Stimulated activated CD8-positive, alpha-beta memory T cell treated with anti-CD3 and anti-CD28 coated beads, Interleukin-7, amount 100 ng/mL, for 24 hours (primary cell): Measurements from ENCODE around the gene CPSF4L.
"Not testable (repeated sequence)": the region's sequence is repeated elsewhere in the genome, so short reads cannot be mapped to it uniquely, and the experiment has no call there.

ENCODE experiments used
- DNase-seq: peaks from one replicate; pipeline ENCODE4 v3.0.0-alpha.2; 2020; ENCODE audit warnings: low read depth

Gene CPSF4L, protein sequence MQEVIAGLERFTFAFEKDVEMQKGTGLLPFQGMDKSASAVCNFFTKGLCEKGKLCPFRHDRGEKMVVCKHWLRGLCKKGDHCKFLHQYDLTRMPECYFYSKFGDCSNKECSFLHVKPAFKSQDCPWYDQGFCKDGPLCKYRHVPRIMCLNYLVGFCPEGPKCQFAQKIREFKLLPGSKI

DNA sequence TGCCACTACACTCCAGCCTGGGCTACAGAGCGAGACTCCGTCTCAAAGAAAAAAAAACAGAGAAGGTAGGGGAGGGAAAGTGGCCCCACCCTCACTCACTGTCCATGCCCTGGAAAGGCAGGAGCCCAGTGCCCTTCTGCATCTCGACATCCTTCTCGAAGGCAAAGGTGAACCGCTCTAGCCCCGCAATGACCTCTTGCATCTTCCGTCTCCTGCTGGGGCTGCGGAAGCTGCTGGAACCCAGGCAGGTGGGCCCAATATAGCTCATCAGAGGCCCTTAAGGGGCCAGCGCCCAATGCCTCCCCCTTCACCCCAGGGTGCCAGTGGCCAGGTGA lies at the start of gene CPSF4L:
CPSF4L (minus strand) TSS at position 264 of the 335 bp plus-strand sequence; CDS start at position 202, 62 bp downstream.
- no peak for DNase-seq

DNA sequence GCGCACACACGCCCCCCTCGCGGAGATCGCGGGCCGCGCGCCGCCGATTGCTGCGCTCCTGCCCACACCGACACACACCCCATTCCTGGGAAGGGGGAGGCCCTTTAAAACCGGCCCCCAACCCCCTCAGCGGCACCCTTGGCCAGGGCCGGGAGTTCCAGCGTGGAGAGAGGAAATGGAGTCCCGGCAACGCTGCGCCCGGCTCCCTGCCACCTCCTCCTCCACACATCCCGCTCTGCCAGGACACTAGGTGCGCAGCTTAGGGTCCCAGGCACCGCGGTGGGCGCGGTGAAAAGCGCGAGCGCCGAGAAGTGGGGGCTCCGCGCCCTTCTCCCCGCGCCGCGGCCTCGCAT lies 49.7 kb upstream of the CPSF4L start:
- DNase-seq: no peak

DNA sequence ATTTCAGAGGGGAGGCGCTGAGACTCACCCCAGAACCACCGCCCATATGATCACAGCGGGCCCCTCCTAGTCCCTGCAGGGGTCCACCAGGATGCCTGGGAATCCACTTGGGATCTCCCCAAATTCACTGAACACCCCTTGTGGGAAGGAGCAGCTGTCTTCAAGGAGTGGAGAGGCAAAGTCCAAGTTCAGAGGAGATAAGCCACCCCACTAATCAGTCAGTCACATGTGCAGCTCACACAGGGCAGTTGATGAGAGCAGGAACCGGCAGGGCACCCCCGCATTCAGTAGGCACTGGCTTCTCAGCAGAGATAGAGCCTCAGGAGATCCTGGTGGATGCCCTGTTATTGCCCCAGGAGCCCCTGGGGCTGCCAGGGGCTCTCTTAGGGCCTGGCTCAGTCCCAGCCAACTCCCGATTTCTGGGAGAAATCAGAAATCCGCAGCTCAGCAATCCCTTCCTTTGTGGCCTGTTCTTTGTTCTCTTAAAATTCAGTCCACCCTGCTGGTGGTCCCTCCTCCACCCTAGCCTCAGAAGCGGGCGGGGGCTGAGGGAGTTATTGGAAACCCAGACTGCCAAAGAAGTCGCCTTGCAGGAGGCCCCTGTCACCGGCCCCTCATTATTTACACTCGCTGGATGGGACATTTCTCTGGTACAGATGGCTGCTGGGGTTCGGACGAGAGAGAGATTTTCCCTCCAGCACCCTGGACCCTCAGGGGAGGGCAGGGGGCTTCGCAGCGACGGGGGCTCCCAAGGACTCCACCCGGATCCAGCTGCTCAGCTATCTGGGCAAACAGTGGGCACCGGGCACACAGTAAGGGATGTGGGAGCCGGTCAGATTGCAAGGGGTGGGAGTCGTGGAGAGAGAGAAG lies 48.3 kb upstream of the CPSF4L start:
- no peak for DNase-seq

DNA sequence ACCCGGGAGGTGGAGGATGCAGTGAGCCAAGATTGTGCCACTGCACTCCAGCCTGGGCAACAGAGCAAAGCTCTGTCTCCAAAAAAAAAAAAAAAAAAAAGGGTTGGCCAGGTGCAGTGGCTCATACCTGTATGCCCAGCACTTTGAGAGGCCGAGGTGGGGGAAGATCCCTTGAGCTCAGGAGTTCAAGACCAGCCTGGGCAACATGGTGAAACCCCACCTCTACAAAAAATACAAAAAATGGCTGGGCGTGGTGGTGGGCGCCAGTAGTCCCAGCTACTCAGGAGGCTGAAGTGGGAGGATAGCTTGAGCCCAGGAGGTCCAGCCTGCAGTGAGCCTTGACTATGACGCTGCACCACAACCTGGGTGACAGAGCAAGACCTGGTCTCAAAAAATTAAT lies 47.3 kb upstream of the CPSF4L start:
- DNase-seq: not testable (repeated sequence)

DNA sequence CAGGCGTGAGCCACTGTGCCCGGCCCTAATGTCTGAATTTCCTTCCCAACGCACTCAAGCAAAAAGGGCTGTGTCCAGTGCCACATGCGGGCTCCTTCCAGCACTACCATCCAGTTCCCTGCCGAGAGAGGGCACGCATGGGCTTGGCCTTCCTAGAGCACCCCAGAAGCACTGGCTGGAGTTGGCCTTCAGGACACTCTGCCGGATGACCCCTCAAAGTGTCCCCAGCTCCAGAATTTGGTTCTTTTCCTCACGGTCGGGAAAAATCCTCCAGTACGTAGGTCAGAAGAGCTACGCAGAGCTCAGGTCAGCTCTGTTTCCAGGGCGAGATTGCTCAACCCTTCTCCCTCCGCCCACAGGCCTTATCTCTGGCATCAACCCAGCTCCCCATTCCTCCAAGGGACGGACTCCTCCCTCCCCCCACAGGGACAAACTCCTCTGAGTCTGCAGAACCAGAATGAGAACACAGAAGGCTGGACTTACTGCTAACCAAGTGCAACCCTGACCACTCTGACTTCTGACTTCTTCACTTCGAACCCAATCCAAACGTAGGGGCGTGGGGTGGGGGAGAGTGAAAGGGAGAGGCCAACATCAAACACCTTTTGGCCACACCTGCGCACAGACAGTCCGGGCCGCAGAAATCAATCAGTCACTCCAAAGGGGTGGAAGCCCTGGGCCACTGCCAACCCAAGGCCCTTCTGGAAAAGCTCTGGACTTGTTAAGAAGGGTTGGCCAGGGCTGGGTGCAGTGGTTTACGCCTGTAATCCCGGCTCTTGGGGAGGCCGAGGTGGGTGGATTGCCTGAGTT lies 46.5 kb upstream of the CPSF4L start:
- DNase-seq: no peak

DNA sequence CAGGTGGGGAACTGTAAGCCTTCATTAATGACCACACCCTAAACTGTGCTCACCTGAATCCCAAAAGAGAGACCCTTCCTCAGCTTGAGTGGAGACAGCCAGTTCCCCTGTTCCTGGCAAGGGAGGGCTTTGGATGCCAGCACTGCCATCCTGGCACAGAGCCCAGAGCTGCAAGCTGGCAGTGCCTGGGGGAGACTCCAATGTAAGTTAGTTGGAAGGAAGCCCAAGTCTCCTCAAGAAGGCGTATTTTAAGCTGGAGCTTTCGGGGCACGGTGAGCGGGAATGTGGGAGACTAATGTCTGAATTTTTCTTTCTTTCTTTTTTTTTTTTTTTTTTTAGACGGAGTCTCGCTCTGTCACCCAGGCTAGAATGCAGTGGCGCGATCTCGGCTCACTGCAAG lies 45.5 kb upstream of the CPSF4L start:
- DNase-seq: no peak

DNA sequence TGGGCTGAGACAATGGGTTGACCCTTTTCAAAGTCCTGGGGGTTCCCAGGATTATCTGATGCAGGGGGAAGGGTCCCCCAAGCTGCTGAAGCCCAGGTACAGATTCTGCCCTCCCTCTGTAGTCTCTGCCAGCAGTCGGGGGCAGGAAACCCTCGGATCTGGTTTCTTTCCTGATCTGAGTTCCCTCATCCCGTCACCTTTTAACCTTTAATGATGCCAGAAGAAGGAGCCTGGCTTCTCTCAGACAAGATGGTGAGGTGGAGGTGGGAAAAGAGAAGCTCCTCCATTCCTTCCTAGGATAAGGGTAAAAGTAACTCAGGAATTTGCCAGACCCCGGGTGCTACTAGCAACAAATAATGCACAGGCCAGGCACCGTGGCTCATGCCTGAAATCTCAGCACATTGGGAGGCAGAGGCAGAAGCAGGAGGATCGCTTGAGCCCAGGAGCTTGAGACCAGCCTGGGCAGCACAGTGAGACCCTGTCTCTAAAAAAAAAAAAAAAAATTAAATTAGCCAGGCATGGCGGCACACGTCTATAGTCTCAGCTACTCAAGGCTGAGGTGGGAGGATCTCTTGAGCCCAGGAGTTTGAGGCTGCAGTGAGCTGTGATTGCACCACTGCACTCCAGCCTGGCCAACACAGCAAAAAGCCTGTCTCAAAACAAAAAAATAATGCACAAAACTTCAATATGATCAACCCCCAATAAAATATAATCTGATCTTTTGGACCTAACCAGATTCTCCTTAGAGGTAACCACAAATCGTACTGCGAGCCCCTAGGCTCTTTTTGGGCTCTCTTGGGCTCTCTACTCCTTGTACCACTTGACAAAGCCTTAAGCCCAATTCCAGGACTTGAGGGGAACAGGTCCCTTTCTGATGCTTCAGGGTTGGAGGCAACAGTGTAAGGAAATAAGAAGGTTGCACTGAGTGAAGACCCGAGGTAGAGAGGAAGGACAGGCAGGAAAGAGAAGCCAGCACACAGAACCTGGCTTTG lies 44.5 kb upstream of the CPSF4L start:
- no peak for DNase-seq

DNA sequence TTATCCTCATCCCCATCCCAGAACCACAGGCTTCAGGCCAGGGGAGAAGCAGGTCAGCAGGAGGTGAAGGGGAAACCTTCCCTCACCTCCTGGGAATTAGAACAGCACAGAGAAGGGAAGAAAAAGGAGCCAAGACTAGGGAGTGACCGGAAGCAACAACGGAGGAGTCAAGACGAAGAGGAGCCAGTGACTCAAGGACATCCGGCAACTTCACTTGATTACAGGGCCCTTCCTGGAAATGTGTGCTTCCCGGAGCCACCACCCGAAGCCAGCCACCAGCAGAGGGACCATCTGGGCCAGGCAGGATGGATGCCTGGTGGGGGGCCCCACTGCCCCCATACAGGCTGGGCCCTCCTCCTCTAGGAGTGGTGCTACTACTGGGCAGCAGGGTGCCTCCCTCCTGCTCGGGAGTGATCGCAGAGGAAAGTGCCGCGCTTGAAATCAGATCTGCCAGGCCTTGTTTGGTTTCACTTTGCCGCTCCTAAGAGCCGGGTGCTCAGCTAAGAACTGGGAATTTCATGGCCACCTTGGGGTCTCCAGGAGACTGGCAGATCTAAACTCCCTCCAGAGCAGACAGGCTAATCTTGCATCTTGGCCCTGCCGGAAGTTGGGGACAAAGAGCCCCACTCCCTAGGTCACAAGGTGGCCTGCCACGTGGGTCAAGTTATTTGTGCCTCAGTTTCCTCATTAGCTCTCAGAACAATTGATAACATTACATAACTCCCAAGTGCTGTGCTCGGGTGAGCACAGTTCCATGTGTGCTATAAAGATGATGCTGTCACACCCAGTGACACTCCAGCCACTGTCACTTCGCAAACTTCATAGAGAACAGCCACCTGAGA lies 43.5 kb upstream of the CPSF4L start:
- no peak for DNase-seq

DNA sequence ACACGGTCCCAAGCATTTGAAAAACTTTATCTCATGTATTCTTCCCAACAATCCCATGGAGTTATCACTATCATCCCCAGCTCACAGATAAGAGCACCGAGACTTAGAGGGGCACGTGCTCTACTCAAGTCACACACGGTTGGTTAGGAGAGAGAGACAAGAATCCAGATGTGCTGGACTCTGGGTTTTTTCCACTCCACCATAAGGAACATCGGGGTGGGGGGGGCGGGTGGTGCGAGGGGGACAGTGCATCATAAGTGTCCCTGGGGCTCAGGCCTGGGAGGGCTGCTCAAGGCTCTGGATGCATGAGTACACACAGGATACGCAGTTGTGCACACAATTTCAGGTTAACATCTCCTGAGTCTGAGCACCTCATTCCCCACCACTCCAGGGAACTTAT lies 42.8 kb upstream of the CPSF4L start:
- no peak for DNase-seq

DNA sequence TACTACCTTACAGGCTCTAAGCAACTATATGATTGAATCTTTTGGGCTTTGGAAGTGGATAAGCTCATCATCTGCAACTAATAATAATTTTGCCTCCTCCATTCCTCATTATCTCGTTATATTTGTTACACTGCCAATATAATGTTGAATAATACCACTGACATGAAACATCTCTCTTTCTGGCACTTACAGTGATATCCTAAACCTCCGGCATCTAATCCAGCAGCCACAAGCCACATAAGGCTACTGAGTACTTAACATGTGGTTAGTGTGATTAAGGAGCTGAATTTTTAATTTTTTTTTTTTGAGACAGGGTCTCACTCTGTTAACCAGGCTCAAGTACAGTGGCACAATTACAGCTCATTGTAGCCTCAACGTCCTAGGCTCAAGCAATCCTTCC lies 40.5 kb upstream of the CPSF4L start:
- DNase-seq: no peak

DNA sequence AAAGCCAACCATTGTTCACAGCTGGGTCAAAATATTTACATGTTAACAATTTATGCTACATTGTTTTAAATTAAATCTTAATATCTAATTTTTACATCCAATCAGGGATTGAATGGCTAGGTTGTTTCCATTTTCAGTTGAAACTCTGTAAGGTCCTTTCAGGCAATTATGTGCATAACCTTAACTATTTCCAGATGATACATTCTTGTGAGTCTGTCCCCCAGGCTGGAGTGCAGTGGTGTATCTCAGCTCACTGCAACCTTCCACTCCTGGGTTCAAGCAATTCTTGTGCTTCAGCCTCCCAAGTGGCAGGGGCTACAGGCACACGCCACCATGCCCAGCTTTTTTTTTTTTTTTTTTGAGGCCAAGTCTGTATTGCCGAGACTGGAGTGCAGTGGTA lies 39.7 kb upstream of the CPSF4L start:
- no peak for DNase-seq

DNA sequence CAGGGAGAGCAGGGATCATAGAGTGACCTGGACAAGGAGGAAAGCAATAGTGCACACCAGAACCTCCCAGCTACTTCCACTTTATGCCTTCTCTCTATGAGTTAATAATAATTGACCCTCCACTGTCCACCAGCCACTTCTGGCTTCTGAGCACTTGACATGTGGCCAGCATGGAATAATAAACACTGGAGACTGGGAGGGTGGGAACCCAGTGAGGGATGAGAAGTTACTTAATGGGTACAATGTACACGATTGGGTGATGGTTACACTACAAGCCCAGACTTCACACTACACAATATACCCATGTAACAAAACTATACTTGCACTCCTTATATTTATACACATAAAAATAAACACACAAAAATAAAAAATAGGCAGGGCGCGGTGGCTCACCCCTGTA lies 38.7 kb upstream of the CPSF4L start:
- DNase-seq: no peak

DNA sequence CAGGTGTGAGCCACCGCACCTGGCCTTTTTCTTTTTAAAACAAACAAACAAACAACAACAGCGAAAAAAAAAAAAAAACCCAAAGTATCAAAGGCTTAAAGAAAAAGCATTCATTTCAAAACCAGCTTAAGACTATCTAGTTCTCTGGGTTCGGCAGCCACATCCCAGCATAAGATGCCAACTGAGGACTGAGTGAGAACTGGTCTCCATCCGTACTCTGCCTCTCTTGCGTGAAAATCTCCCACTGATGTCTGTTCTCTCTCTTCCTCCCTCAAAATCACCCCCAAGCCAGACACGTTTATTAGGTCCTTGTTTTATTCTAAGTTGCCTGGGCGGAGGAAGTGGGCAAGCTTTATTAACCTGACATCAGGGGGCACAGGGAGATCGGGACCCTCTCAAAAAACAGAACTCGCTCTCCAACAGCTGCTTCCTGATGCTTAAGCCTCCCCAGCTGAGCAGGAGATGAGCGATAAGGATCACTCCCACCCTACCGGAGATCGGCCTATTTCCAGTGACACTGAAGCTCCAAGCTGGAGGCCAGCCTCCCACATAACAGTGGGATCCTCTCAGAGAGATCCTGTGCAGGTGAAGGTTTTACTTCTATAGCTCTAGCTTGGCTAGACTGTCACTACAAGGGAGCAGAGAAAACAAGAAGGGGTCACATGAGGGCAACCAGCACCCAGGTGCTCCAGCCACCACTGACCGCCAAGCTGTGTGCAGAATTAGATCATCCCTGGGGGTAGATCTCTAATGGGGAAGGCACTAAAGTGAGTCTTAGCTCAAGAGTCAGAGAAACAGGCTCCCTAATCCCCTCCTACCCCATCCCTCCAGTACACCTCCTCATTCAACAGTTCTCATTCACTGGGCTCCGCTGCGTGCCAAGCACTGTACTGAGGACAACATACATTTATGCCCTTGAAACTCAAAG lies 36.5 kb upstream of the CPSF4L start:
- DNase-seq: no peak

DNA sequence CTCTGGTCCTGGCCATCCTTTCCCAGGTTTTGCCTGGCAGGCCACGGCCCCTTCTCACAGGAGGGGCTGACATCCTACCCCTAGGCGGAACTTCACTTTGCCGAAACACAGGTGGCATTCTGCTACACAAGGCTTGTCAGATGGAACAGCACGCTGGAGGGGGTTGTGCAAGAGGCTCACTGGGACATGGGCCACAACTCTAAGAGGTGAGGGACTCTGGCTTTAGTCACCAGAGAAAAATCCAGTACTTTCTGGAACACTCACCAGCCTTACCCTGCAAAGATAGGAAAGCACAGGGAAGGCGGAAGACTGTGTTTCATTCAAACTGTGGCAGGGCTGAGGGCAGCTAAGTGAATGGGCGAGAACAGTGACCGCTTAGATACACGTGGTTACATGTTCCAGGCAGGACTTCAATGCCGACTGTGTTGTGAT lies 31.8 kb upstream of the CPSF4L start:
- no peak for DNase-seq

DNA sequence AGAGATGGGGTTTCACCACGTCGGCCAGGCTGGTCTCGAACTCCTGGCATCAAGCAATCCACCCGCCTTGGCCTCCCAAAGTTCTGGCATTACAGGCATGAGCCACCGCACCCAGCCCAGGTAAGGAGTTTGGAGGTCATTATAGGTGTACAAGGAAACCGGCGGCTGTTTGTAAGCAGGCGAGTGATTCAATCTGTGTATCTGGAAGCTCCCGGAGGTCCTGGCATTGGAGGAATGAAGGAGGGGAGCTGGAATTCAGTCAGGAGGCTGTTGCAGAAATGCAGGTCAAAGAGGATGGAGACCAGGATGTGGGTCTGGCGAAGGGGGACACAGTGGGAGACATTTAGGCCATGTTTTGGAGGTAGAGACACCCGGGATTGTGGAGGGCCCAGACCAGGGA lies 31.4 kb upstream of the CPSF4L start:
- no peak for DNase-seq

DNA sequence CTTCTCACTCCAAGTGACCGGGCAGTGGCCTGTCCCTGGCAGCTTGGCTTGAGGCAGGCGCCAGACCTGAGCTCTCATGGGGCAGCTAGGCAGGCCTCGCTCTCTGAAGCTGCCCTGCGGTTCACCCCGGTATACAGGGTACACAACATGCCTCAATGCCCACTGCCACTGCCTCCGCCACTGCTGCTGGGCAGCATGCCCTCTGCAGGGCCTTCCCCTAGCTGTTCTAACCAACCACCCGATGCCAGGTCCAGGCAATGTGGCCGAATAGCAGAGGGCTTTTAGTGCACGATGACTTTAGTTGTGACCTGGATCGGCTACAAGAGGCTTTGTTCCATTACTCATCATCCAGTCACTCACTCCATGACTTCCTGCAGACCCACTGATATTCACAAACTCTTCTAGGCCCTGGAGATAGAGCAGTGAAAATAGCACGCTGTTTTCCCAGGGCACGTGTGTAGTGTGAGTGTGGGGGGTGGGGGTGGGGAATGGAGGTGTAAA lies 30.4 kb upstream of the CPSF4L start:
- DNase-seq: no peak

DNA sequence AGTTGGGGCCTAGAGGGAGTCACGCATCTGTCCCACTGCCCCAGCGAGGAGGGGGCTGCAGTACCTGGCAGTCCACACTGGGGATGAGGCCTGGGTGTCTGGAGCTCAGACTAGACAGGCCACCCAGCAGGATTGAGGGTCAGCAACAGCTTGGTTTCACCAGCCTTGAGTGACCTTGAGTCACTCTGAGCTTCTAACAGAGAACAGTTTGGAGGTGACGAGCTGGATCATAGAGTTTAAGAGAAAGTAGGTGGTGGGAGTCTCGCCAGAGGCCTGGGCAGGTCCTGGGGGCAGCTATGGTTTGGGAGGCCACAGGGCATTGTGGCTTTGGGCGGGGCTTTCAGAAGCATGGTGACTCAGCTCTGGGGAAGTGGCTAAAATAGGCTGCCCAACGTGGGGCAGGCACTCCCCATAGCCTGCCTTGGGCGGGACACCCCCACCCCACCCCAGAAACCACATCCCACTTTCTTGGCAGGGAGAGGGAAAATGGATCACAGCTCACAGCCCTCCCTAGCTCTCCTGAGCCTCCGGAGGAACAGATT lies 29.7 kb upstream of the CPSF4L start:
- no peak for DNase-seq

DNA sequence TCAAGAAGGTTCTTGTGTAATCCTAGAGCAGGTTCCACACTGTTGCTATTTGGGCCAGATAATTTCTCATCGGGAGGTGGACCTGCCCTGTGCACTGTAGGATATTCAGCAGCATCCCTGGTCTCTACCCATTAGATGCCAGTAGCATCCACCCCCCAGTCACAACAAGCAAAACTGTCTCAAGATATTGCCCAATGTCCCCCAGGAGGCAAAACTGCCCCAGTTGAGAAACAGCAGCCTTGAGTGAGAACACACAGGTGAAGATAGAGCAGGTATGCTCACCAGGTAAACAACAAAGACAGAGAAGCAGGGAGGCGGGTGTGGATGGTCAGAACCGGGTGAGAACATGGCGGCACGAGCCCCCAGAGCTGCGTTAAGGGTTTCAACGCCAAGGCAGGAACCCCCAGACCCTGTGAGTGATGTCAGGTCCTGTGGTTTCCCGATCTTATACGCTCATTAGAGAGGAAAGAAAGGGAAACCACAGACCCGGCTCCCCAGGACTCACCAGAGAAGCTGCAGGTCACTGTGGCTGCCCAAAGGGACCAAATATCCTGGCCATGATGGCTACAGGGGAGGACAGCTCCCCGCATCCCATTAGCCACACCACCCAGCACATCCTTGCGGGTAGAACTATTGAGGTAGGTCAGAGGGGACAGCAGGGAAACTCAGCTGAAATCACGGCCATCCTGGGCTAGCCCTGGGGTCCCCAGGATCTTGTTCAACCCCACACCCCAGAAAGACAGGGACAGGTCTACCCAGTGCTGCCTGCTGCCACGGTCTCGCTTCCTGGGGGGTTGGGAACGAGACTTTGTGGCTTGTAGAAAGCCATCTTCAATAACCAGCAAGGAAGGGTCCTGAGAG lies 28.9 kb upstream of the CPSF4L start:
- no peak for DNase-seq
